Measurements from ENCODE around the gene SPAM1.

Gene SPAM1

GRCh38 chr7:123992913-123993518, 68.0 kb downstream of the SPAM1 start:
- DNase-seq, result no peak
- intact Hi-C loops (cut with DNase I; ENCODE audit: low total_unique reads), result no loop called here
- TF ChIP-seq CTCF (IDR thresholded peaks at IDR 0.05), result no peak
- no peaks in the 10 kb centered on the region for H3K36me3 ChIP-seq
- H3K27ac ChIP-seq, result no peak overlapping the region
- H3K27me3 ChIP-seq, result no peaks in the 10 kb centered on the region
- no peak overlapping the region for H3K4me3 ChIP-seq
- H3K9me3 ChIP-seq, result no peaks in the 10 kb centered on the region
- no peaks in the 10 kb centered on the region for H3K4me1 ChIP-seq

GRCh38 chr7:123993996-123994395, 69.0 kb downstream of the SPAM1 start:
- Histone ChIP-seq H3K4me1 (no peaks in the 10 kb centered on the region), H3K4me3 (no peak overlapping the region), H3K9me3 (no peaks in the 10 kb centered on the region), H3K36me3 (no peaks in the 10 kb centered on the region), H3K27me3 (no peaks in the 10 kb centered on the region), H3K27ac (no peak overlapping the region)
- intact Hi-C loops (cut with DNase I; ENCODE audit: low total_unique reads), result no loop called here
- no peak for DNase-seq
- TF ChIP-seq CTCF (IDR thresholded peaks at IDR 0.05), result no peak

GRCh38 chr7:123994449-123994848, 69.4 kb downstream of the SPAM1 start:
- intact Hi-C loops (cut with DNase I; ENCODE audit: low total_unique reads), result no loop called here
- no peak for DNase-seq
- H3K36me3 ChIP-seq, result no peaks in the 10 kb centered on the region
- H3K9me3 ChIP-seq, result no peaks in the 10 kb centered on the region
- no peak for TF ChIP-seq CTCF (IDR thresholded peaks at IDR 0.05)
- no peak overlapping the region for H3K27ac ChIP-seq
- no peaks in the 10 kb centered on the region for H3K27me3 ChIP-seq
- no peak overlapping the region for H3K4me3 ChIP-seq
- no peaks in the 10 kb centered on the region for H3K4me1 ChIP-seq

GRCh38 chr7:123995617-123996326, 70.7 kb downstream of the SPAM1 start:
- intact Hi-C loops (cut with DNase I; ENCODE audit: low total_unique reads), result no loop called here
- Histone ChIP-seq H3K4me1 (no peaks in the 10 kb centered on the region), H3K27me3 (no peaks in the 10 kb centered on the region), H3K4me3 (no peak overlapping the region), H3K36me3 (no peaks in the 10 kb centered on the region), H3K27ac (no peak overlapping the region), H3K9me3 (no peaks in the 10 kb centered on the region)
- DNase-seq, result no peak
- no peak for TF ChIP-seq CTCF (IDR thresholded peaks at IDR 0.05)

GRCh38 chr7:123996327-123996625, 71.2 kb downstream of the SPAM1 start:
- intact Hi-C loops (cut with DNase I; ENCODE audit: low total_unique reads), result no loop called here
- TF ChIP-seq CTCF (IDR thresholded peaks at IDR 0.05), result no peak
- no peak overlapping the region for H3K4me3 ChIP-seq
- no peak overlapping the region for H3K27ac ChIP-seq
- H3K36me3 ChIP-seq, result no peaks in the 10 kb centered on the region
- H3K9me3 ChIP-seq, result peaks cover 0 to 3% (median 0%) of the 10 kb centered on the region in 3 donors
- no peaks in the 10 kb centered on the region for H3K27me3 ChIP-seq
- no peaks in the 10 kb centered on the region for H3K4me1 ChIP-seq
- DNase-seq, result no peak

Measured in tibial artery (tissue), 4 donors.